ENCODE data around the gene ENAH.

The ENAH gene

GRCh38 chr1:225573216-225573615, 79.7 kb downstream of the ENAH start:
- peak; percentile 4 for DNase-seq (ENCODE audit: low read depth)
- no peak overlapping the region for H3K4me3 ChIP-seq (ENCODE audit: low read length)
- TF ChIP-seq, protein P1, sequence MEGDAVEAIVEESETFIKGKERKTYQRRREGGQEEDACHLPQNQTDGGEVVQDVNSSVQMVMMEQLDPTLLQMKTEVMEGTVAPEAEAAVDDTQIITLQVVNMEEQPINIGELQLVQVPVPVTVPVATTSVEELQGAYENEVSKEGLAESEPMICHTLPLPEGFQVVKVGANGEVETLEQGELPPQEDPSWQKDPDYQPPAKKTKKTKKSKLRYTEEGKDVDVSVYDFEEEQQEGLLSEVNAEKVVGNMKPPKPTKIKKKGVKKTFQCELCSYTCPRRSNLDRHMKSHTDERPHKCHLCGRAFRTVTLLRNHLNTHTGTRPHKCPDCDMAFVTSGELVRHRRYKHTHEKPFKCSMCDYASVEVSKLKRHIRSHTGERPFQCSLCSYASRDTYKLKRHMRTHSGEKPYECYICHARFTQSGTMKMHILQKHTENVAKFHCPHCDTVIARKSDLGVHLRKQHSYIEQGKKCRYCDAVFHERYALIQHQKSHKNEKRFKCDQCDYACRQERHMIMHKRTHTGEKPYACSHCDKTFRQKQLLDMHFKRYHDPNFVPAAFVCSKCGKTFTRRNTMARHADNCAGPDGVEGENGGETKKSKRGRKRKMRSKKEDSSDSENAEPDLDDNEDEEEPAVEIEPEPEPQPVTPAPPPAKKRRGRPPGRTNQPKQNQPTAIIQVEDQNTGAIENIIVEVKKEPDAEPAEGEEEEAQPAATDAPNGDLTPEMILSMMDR (conservative IDR thresholded peaks at IDR 0.05; ENCODE audit: low read depth, low read length), result no peak

DNA sequence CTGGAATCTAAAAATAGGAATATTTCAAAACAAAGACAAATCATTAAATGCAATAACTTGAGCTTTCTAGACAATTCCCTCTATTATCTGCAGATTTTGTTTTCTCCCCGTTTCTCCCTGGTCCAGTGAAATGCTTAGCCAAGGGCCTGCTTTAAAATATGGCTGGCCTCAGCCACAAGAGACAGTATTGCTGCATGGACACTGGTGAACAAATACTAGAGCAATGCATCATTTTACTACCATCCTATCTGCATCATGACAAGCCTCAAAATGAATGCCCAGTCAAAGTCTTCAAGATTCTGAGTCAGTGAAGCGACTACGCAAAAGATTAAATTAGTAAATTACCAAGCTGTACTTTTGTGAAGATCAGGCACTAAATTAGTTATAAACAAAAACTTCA, 80.5 kb downstream of the ENAH start:
- no peak overlapping the region for H3K4me3 ChIP-seq (ENCODE audit: low read length)
- TF ChIP-seq, protein P1 (conservative IDR thresholded peaks at IDR 0.05; ENCODE audit: low read depth, low read length), result no peak
- DNase-seq (ENCODE audit: low read depth), result no peak

DNA sequence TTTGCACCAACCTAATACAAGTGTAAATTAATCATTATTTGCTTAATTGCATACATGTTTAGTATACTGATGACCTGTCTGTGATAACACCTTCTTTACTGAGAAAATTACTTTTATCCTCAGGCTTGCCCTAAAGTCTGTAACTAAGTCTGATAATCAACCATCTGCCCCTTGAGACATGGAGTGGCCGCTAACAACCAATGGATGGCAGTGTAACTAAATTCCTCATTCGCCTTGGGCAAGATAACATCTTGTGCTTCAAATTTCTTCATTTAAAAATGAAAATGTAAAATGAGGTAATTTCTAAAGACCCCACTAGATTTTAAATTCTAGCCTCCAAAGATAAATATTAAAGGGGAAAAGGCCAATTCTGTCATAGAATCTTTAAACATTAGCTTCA, 85.1 kb downstream of the ENAH start:
- H3K4me3 ChIP-seq (ENCODE audit: low read length), result no peak overlapping the region
- TF ChIP-seq, protein P1 (conservative IDR thresholded peaks at IDR 0.05; ENCODE audit: low read depth, low read length), result peak; percentile 24
- DNase-seq (ENCODE audit: low read depth), result no peak

GRCh38 chr1:225565847-225566246, 87.1 kb downstream of the ENAH start:
- no peak for DNase-seq (ENCODE audit: low read depth)
- TF ChIP-seq, protein P1 (conservative IDR thresholded peaks at IDR 0.05; ENCODE audit: low read depth, low read length), result no peak
- no peak overlapping the region for H3K4me3 ChIP-seq (ENCODE audit: low read length)

- no peak overlapping the region for H3K4me3 ChIP-seq (ENCODE audit: low read length)
- TF ChIP-seq, protein P1 (conservative IDR thresholded peaks at IDR 0.05; ENCODE audit: low read depth, low read length), result no peak
- DNase-seq (ENCODE audit: low read depth), result no peak
Measured at GRCh38 chr1:225561675-225562074, 91.2 kb downstream of the ENAH start.

GRCh38 chr1:225559902-225560301, 93.0 kb downstream of the ENAH start:
- no peak for DNase-seq (ENCODE audit: low read depth)
- TF ChIP-seq, protein P1 (conservative IDR thresholded peaks at IDR 0.05; ENCODE audit: low read depth, low read length), result no peak
- H3K4me3 ChIP-seq (ENCODE audit: low read length), result no peak overlapping the region

DNA sequence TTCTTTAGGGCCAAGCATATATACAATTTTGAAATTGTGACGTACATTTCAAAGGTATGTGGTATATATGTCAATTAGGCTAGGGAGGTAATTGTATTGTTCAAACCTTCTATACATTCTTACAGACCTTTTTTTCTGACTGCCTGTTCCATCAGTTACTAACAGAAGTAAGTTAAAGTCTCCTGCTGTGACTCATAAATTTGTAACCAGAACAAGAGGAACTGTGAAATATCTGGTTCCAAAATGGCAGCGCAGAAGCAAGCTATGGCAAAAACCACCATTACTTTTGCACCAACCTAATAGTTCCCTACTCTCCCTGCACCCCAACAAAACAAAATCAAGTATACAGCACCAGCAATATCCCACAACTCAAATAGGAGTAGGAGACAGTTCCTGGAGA, 93.6 kb downstream of the ENAH start:
- TF ChIP-seq, protein P1 (conservative IDR thresholded peaks at IDR 0.05; ENCODE audit: low read depth, low read length), result no peak
- DNase-seq (ENCODE audit: low read depth), result no peak
- H3K4me3 ChIP-seq (ENCODE audit: low read length), result no peak overlapping the region
